GM12874 (cell line): Measurements from ENCODE around the gene SPPL3.

ENCODE experiments used
- CTCF ChIP-seq: IDR thresholded peaks from 2 replicates; pipeline ENCODE4 v1.5.1; 2011; ENCODE audit warnings: low read depth, mild to moderate bottlenecking, control low read depth, low read length, moderate library complexity; ENCODE audit not compliant: insufficient read depth

Gene SPPL3

GRCh38 chr12:120855823-120856588, 48.2 kb downstream of the SPPL3 start:
- no peak for TF ChIP-seq CTCF

- TF ChIP-seq CTCF, result no peak
Measured at GRCh38 chr12:120854804-120855203, 49.4 kb downstream of the SPPL3 start.

GRCh38 chr12:120853188-120853587, 51.0 kb downstream of the SPPL3 start:
- no peak for TF ChIP-seq CTCF

- no peak for TF ChIP-seq CTCF
Measured at GRCh38 chr12:120851944-120852343, 52.2 kb downstream of the SPPL3 start.

GRCh38 chr12:120851444-120851843, 52.7 kb downstream of the SPPL3 start:
- no peak for TF ChIP-seq CTCF

GRCh38 chr12:120849765-120850164, 54.4 kb downstream of the SPPL3 start:
- no peak for TF ChIP-seq CTCF

GRCh38 chr12:120847814-120848213, 56.3 kb downstream of the SPPL3 start:
- no peak for TF ChIP-seq CTCF
